HG02623 (cell line): ENCODE results near the gene LFNG.
"Not testable (repeated sequence)": the region's sequence is repeated elsewhere in the genome, so short reads cannot be mapped to it uniquely, and the experiment has no call there.

Source experiments
- ATAC-seq: cut with Tn5 transposase; IDR thresholded peaks from one replicate; pipeline ENCODE4 v1.9.1; 2021; ENCODE audit warnings: moderate library complexity; ENCODE audit not compliant: unreplicated experiment

Gene LFNG

GRCh38 chr7:2542011-2542915 is 22.7 kb downstream of the LFNG start:
- no peak for ATAC-seq

GRCh38 chr7:2542916-2543871 is 23.6 kb downstream of the LFNG start:
- no peak for ATAC-seq

GRCh38 chr7:2544541-2545188 is 25.1 kb downstream of the LFNG start:
- ATAC-seq, result no peak

GRCh38 chr7:2545746-2546425 is 26.3 kb downstream of the LFNG start:
- ATAC-seq, result no peak

- ATAC-seq, result no peak
Observed at GRCh38 chr7:2546776-2547586, 27.4 kb downstream of the LFNG start.

- ATAC-seq, result no peak
Observed at GRCh38 chr7:2551418-2551817, 31.8 kb downstream of the LFNG start.

- no peak for ATAC-seq
Observed at GRCh38 chr7:2553108-2553507, 33.5 kb downstream of the LFNG start.

- ATAC-seq, result no peak
Observed at GRCh38 chr7:2553831-2554581, 34.4 kb downstream of the LFNG start.

- no peak for ATAC-seq
Observed at GRCh38 chr7:2554661-2555111, 35.1 kb downstream of the LFNG start.

- peak; percentile 57 for ATAC-seq
Observed at GRCh38 chr7:2555121-2556052, 35.8 kb downstream of the LFNG start, which contains the start of gene BRAT1. Gene BRAT1 (minus strand): TSS chr7:2555524. CDS start chr7:2554431, 1,093 bp downstream.

GRCh38 chr7:2558629-2559282 is 39.2 kb downstream of the LFNG start, which contains the start of gene IQCE:
Gene IQCE (plus strand): TSS chr7:2558979. CDS start chr7:2559182, 203 bp downstream.
- peak; percentile 54 for ATAC-seq

- peak; percentile 5 for ATAC-seq
Observed at GRCh38 chr7:2559283-2559950, 39.8 kb downstream of the LFNG start.

GRCh38 chr7:2563955-2564354 is 44.4 kb downstream of the LFNG start:
- not testable (repeated sequence) for ATAC-seq

GRCh38 chr7:2564970-2565540 is 45.5 kb downstream of the LFNG start:
- no peak for ATAC-seq

- no peak for ATAC-seq
Observed at GRCh38 chr7:2566348-2566889, 46.8 kb downstream of the LFNG start.
